Stimulated activated CD4-positive, alpha-beta T cell treated with anti-CD3 and anti-CD28 coated beads, Interleukin-1b, Interleukin-23, amount 100 ng/mL, for 4 hours (primary cell): ENCODE data around the gene OR4M1.
"Not testable (repeated sequence)": the region's sequence is repeated elsewhere in the genome, so short reads cannot be mapped to it uniquely, and the experiment has no call there.

Experiments
- DNase-seq, 2 donors: peaks; one replicate each; pipeline ENCODE4 v3.0.0-alpha.2; 2020; ENCODE audit warnings: low read depth in 2 of 2

The OR4M1 gene

GRCh38 chr14:19773204-19773603, at the start of gene OR4M1:
OR4M1 (plus strand) TSS chr14:19773504; CDS start chr14:19780323, 6,819 bp downstream.
- not testable (repeated sequence) for DNase-seq

GRCh38 chr14:19729359-19729758, 43.9 kb upstream of the OR4M1 start:
- DNase-seq, result no peak

- no peak for DNase-seq
Measured at GRCh38 chr14:19729763-19730162, 43.5 kb upstream of the OR4M1 start.

GRCh38 chr14:19733893-19734292, 39.4 kb upstream of the OR4M1 start:
- not testable (repeated sequence) for DNase-seq

GRCh38 chr14:19743256-19743655, 30.0 kb upstream of the OR4M1 start, which contains the start of gene OR4Q3:
OR4Q3 (plus strand) TSS chr14:19743571.
- no peak for DNase-seq

GRCh38 chr14:19752316-19752715, 21.0 kb upstream of the OR4M1 start:
- not testable (repeated sequence) for DNase-seq

GRCh38 chr14:19754172-19754571, 19.1 kb upstream of the OR4M1 start:
- no peak for DNase-seq

GRCh38 chr14:19771491-19771890, 1.8 kb upstream of the OR4M1 start:
- DNase-seq, result not testable (repeated sequence)

GRCh38 chr14:19771895-19772430, 1.3 kb upstream of the OR4M1 start:
- DNase-seq, result no peak

- DNase-seq, result not testable (repeated sequence)
Measured at GRCh38 chr14:19772454-19772853, 850 bp upstream of the OR4M1 start.

GRCh38 chr14:19775587-19775986, 2.3 kb downstream of the OR4M1 start:
- DNase-seq, result no peak

- not testable (repeated sequence) for DNase-seq
Measured at GRCh38 chr14:19785848-19786247, 12.5 kb downstream of the OR4M1 start.

- DNase-seq, result not testable (repeated sequence)
Measured at GRCh38 chr14:19787318-19787717, 14.0 kb downstream of the OR4M1 start.

GRCh38 chr14:19788150-19788549, 14.8 kb downstream of the OR4M1 start:
- not testable (repeated sequence) for DNase-seq

- DNase-seq, result not testable (repeated sequence)
Measured at GRCh38 chr14:19796520-19797108, 23.3 kb downstream of the OR4M1 start.

GRCh38 chr14:19799880-19800279, 26.6 kb downstream of the OR4M1 start:
- no peak for DNase-seq

GRCh38 chr14:19800282-19801117, 27.2 kb downstream of the OR4M1 start:
- DNase-seq, result no peak

- no peak for DNase-seq
Measured at GRCh38 chr14:19801118-19801464, 27.8 kb downstream of the OR4M1 start.

- DNase-seq, result not testable (repeated sequence)
Measured at GRCh38 chr14:19803470-19803869, 30.2 kb downstream of the OR4M1 start, which contains the start of gene OR4N2. OR4N2 (plus strand) TSS chr14:19803770; CDS start chr14:19827449, 23,679 bp downstream.

GRCh38 chr14:19813171-19813920, 40.0 kb downstream of the OR4M1 start:
- not testable (repeated sequence) for DNase-seq

GRCh38 chr14:19819879-19820278, 46.6 kb downstream of the OR4M1 start:
- not testable (repeated sequence) for DNase-seq

GRCh38 chr14:19821016-19821415, 47.7 kb downstream of the OR4M1 start:
- DNase-seq, result not testable (repeated sequence)
